ENCODE measurements around the gene IL1RN. TPM values are rescaled to one million over a fixed set of nuclear protein-coding genes. Genes with fewer than 3 reads are reported as not detected.

Gene IL1RN
- total RNA-seq, 1 donor from 2014 or later, result not detected

- Mint-ChIP-seq H3K36me3 (ENCODE audit: low read depth) (no peaks in the 10 kb centered on the region), H3K27ac (ENCODE audit: unreplicated experiment) (no peak overlapping the region), H3K9me3 (ENCODE audit: low read depth) (no peaks in the 10 kb centered on the region), H3K4me3 (ENCODE audit: unreplicated experiment) (no peak overlapping the region), H3K27me3 (ENCODE audit: low read depth) (peaks cover 15% of the 10 kb centered on the region), H3K4me1 (ENCODE audit: low read depth) (no peaks in the 10 kb centered on the region)
- no peak for TF ChIP-seq CTCF (IDR thresholded peaks at IDR 0.05)
- no peak for DNase-seq (ENCODE audit: low spot score)
Measured at GRCh38 chr2:113131352-113132185, 4.2 kb downstream of the IL1RN start.

DNA sequence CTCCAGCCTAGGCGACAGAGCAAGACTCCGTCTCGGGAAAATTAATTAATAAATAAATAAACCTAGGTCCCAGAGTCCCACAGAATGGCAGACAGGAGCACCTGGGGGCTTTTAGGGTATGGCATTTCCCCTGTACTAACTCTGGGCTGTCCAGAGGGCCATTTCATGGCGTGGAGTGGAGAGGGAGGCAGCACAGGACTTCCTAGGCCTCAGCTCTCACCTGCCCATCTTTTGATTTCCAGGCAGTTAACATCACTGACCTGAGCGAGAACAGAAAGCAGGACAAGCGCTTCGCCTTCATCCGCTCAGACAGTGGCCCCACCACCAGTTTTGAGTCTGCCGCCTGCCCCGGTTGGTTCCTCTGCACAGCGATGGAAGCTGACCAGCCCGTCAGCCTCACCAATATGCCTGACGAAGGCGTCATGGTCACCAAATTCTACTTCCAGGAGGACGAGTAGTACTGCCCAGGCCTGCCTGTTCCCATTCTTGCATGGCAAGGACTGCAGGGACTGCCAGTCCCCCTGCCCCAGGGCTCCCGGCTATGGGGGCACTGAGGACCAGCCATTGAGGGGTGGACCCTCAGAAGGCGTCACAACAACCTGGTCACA is 5.1 kb downstream of the IL1RN start:
- no peaks in the 10 kb centered on the region for H3K9me3 Mint-ChIP-seq (ENCODE audit: low read depth)
- no peak overlapping the region for H3K27ac Mint-ChIP-seq (ENCODE audit: unreplicated experiment)
- no peak overlapping the region for H3K4me3 Mint-ChIP-seq (ENCODE audit: unreplicated experiment)
- no peak for TF ChIP-seq CTCF (IDR thresholded peaks at IDR 0.05)
- H3K4me1 Mint-ChIP-seq (ENCODE audit: low read depth), result no peaks in the 10 kb centered on the region
- H3K36me3 Mint-ChIP-seq (ENCODE audit: low read depth), result no peaks in the 10 kb centered on the region
- no peak for DNase-seq (ENCODE audit: low spot score)
- peaks cover 11% of the 10 kb centered on the region for H3K27me3 Mint-ChIP-seq (ENCODE audit: low read depth)

DNA sequence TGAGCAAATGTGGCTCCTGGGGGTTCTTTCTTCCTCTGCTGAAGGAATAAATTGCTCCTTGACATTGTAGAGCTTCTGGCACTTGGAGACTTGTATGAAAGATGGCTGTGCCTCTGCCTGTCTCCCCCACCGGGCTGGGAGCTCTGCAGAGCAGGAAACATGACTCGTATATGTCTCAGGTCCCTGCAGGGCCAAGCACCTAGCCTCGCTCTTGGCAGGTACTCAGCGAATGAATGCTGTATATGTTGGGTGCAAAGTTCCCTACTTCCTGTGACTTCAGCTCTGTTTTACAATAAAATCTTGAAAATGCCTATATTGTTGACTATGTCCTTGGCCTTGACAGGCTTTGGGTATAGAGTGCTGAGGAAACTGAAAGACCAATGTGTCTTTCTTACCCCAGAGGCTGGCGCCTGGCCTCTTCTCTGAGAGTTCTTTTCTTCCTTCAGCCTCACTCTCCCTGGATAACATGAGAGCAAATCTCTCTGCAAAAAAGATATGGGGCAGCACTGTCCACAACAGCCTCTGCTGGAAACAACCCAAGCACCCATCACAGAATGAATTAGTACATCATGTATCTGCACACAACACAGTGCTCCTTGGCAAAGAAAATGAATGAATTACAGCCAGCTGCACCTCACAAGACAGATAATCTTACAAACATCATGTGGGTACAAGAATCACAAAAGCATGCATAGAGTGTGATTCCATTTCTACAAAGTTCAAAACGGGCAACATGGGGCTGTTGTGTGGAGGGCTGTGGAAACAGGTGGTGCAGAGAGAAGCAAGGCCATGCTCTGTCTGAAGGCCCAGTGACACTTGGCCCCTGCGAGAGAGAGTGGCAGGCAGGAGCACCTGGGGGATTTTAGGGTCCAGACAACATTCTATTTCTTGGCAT is 6.6 kb downstream of the IL1RN start:
- no peaks in the 10 kb centered on the region for H3K36me3 Mint-ChIP-seq (ENCODE audit: low read depth)
- peaks cover 4% of the 10 kb centered on the region for H3K4me1 Mint-ChIP-seq (ENCODE audit: low read depth)
- H3K4me3 Mint-ChIP-seq (ENCODE audit: unreplicated experiment), result no peak overlapping the region
- DNase-seq (ENCODE audit: low spot score), result no peak
- H3K27ac Mint-ChIP-seq (ENCODE audit: unreplicated experiment), result no peak overlapping the region
- peaks cover 11% of the 10 kb centered on the region for H3K27me3 Mint-ChIP-seq (ENCODE audit: low read depth)
- TF ChIP-seq CTCF (IDR thresholded peaks at IDR 0.05), result no peak
- no peaks in the 10 kb centered on the region for H3K9me3 Mint-ChIP-seq (ENCODE audit: low read depth)

GRCh38 chr2:113134717-113135116 is 7.3 kb downstream of the IL1RN start:
- Mint-ChIP-seq H3K27me3 (ENCODE audit: low read depth) (peaks cover 11% of the 10 kb centered on the region), H3K9me3 (ENCODE audit: low read depth) (no peaks in the 10 kb centered on the region), H3K4me3 (ENCODE audit: unreplicated experiment) (no peak overlapping the region), H3K27ac (ENCODE audit: unreplicated experiment) (no peak overlapping the region), H3K4me1 (ENCODE audit: low read depth) (peaks cover 4% of the 10 kb centered on the region), H3K36me3 (ENCODE audit: low read depth) (no peaks in the 10 kb centered on the region)
- no peak for TF ChIP-seq CTCF (IDR thresholded peaks at IDR 0.05)
- DNase-seq (ENCODE audit: low spot score), result no peak

DNA sequence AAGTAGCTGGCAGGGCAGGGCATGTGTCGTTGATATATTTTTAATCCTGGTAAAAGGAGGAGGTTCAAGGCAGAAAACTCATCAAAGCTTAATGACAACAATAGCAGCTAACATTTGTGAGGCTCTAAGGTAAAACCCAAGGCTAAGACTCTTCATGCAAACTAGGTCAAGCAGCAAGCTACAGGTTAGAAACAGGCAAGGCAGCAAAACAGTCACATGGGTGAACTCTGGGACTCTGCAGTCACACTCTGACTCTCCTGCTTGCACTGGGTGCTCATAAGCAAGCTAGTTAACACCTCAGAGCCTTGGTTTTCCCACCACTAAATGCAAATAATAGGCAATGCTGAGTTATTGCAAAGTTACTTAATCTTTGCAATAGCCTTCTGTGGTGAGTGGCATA is 7.9 kb downstream of the IL1RN start:
- DNase-seq (ENCODE audit: low spot score), result no peak
- peaks cover 11% of the 10 kb centered on the region for H3K27me3 Mint-ChIP-seq (ENCODE audit: low read depth)
- H3K36me3 Mint-ChIP-seq (ENCODE audit: low read depth), result no peaks in the 10 kb centered on the region
- no peak overlapping the region for H3K4me3 Mint-ChIP-seq (ENCODE audit: unreplicated experiment)
- no peak overlapping the region for H3K27ac Mint-ChIP-seq (ENCODE audit: unreplicated experiment)
- peaks cover 4% of the 10 kb centered on the region for H3K4me1 Mint-ChIP-seq (ENCODE audit: low read depth)
- no peak for TF ChIP-seq CTCF (IDR thresholded peaks at IDR 0.05)
- H3K9me3 Mint-ChIP-seq (ENCODE audit: low read depth), result no peaks in the 10 kb centered on the region
